NCI-H1092 (cell line): Measurements from ENCODE around the gene HP1BP3.

ENCODE experiments used
- DNase-seq: peaks from one replicate; lab custom pipeline; 2025; lab: John Stamatoyannopoulos, UW

Gene HP1BP3

GRCh38 chr1:20711285-20712214 is 75.6 kb downstream of the HP1BP3 start:
- DNase-seq, result peak; percentile 25

DNA sequence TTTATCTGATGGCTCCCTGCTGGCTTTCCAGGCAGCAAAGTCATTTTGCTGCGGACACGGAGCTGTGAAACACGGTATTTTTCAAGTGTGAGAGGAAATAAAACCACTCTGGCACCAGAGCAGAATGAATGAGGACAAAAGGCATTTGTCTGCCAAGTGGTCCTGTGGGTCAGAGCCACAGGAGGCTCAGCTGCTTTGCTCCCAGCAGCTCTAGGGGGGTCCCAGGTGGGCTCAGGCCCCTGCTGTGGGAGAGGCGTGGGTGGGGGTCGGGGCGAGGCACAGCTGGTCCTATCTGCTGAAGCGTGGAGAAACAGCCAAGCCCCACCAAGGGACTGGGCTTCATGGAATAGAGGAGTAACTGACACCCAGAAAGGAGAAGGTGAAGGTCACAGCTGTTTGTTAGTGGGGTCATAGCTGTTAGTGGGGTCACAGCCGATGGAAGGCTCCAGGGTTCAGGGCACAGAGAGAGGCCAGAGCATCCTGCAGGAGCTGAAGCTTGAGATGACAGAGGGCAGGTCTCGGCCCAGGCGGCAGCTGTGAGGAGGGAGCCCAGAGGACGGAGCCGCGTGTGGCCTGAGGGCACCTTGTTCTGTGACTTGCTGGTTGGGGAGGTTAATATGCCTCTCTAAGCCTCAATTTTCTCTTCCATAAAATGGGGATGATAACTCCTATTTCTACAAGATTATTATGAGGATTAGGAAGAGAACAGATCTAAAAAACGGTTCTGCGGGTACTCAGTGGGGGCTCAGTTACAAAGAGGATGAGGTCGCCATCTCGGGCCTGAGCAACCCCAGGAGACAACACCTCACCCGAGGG is 76.4 kb downstream of the HP1BP3 start:
- peak; percentile 62 for DNase-seq

DNA sequence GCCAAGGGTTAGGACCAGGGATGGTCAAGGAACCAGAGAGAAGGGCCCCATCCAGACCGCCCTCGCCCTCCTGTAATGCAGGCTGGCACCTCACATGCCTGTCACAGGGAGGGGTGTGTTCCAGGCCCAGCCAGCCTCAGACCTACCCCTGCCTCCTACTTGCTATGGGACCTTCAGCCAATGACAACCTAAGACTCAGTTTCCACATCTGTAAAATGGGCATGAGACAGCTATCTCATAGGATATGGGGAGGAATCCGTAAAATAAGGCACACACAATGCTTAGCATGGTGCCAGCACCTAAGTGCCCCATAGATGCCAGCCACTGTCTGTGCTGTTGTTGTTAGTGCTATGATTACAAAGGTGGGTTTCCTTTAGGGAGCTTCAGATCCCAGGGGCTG is 77.2 kb downstream of the HP1BP3 start:
- DNase-seq, result no peak

- no peak for DNase-seq
These were observed 78.2 kb downstream of the HP1BP3 start for GRCh38 chr1:20708891-20709290.

DNA sequence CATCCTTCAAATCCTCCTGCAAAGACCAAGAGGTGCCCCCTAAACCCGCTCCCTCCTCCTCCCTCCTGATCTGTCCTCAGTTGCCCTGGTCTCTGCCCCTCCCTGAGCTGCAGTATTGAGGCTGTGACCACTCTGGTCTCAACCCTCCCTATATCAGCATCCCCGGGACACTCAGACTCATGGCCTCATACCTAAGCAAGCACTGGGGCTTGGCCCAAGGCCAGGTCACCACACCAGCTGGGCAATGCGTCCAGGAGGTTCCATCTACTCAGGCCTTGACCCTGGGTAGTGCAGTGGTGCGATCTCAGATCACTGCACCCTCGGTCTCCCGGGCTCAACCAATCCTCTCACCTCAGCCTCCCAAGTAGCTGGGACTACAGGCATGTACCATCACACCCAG is 79.0 kb downstream of the HP1BP3 start:
- no peak for DNase-seq

DNA sequence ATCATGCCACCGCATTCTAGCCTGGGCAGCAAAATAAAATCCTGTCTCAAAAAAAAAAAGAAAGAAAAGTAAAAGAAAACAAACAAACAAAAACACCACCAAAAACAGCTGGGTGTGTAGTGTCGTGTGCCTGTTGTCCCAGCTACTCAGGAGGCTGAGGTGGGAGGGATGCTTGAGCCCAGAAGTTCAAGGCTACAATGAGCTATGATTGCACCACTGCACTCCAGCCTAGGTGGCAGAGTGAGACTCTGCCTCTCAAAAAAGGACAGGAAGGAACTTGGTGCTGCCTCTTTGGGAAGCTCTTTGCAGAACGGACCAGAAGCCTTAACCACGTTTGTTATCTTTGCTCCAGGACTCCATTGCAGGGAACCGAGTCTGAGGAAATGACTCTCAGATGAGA is 80.3 kb downstream of the HP1BP3 start:
- no peak for DNase-seq

GRCh38 chr1:20705203-20705755 is 81.8 kb downstream of the HP1BP3 start:
- DNase-seq, result no peak

DNA sequence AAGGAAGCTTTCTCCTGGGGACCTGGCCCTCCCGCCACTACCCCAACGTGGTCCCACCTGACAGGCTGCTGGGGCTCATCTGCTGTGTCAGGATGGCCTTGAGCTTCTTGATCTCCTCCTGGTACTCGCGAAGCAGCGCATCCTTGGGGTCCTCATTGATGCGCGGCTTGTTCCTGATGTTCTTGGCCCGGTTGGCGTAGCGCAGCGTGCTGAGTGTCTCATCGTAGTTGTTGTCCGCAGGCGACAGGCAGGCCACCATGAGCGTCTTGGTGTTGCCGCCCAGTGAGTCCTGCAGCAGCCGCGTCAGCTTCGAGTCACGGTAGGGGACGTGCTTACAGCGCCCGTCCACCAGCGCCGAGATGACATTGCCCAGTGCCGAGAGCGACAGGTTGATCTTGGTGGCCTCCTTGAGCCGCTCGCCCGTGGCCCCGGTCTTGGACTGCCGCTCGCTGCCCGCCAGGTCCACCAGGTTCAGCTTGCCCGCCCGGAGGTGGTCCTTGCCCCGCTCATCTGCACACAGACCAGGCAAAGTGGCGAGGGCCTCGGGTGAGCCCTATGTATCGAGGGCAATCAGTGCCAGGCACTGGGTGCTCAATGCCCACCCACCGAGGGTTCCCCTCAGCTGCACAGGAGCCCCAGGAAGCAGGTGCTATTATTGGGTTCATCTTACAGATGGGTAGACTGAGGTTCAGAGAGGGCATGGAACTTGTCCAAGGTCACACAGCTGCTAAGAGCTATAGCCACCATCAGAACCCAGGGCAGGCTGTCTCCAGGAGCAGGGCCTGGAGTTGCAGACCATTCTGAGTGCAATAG is 82.5 kb downstream of the HP1BP3 start:
- no peak for DNase-seq

- DNase-seq, result no peak
These were observed 83.9 kb downstream of the HP1BP3 start for GRCh38 chr1:20703124-20703756.

- no peak for DNase-seq
These were observed 84.7 kb downstream of the HP1BP3 start for GRCh38 chr1:20702416-20702815.

DNA sequence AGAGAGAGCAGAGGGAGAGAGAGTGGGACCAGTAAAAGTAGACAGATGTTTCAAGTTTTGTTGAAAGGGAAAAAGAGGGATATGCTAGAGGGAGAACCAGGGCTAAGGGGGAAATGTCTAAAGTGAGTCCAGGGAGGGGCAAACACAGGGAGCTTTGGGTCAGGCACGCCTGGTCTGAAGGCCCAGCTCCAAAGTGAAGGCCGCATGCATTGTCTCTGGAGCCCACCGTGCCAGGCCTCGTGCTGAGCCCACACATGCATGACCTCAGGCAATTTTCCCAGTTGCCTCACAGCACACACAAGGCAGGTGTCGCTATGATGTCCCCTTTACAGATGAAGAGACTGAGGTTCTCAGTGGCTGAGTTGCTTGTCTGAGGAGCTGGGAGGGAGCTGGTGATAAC is 85.3 kb downstream of the HP1BP3 start:
- DNase-seq, result no peak

DNA sequence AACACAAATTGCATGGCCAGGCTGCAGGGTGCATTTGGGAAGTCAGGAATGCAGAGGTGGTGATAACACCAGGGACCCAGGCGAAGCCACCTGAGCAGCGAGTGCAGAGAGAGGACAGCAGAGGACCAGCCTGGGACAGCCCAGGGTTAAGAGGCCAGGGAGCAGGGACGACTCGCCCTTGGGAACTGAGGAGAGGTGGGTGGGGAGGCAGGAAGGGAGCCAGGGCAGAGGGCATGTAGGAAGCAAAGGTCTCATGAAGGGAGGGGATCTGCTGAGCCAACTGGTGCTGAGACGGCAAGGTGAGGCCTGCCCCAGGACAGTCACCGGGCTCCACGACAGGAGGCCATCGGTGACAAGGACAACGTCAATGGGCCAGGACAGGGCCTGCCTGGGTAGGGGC is 85.7 kb downstream of the HP1BP3 start:
- DNase-seq, result no peak

DNA sequence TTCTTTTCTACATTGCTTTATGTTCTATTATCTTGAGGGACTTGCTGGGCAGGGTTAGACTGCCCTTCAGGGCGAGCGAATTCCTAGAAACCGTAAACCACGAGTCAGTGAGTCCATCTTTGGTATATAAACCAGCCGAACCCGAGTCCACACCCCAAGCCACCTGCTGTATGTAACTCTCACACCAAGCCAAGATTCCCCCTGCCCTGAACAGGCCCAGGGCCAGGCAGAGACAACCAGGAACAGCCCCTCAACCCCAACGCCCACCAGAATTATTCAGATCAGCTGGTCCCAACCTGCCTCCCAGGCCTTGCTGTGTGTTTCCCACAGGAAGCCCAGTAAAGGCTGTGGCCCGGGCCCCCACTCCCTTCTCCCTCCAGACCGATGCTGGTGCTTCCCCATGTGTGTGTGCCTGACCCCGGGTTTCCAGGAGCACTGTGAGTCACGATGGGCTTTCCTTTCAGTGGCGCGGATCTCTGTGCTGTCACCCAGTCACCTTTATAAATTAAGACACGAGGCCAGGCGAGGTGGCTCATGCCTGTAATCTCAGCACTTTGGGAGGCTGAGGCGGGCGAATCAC is 86.4 kb downstream of the HP1BP3 start:
- DNase-seq, result no peak

GRCh38 chr1:20699558-20699957 is 87.5 kb downstream of the HP1BP3 start:
- no peak for DNase-seq

DNA sequence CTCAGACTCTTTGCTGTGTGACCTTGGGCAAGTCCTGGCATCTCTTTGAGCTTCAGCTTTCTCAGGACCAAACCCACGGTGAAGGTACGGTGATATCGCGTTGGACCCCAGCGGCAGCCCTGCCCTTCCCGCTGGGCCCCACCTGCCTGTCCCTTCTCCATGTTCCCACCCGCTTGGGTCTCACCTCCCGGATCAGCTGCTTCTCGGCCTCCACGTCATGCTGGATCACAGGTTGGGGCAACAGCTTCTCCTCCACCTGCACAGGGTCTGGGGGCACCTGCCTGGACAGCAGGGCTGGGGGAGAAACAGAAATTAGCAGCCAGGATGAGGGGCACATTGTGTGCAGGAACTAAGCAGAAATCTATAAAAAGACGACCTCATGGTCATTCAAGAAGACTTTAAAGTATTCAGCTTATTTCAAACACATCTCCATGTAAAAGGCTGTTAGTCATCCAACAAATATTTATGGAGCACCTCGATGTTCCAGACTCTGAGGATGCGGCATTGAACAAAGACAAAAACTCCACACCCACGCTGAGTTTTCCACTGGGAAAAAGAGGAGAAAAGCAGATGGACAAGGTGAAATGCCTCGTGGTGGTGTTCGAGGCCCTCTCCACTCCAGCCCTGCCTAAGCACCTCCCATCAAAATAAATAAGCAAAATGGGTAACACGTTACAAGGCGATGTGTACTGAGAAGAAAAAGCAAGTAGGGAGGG is 88.8 kb downstream of the HP1BP3 start:
- DNase-seq, result no peak

- no peak for DNase-seq
These were observed 89.5 kb downstream of the HP1BP3 start for GRCh38 chr1:20697563-20697962.

DNA sequence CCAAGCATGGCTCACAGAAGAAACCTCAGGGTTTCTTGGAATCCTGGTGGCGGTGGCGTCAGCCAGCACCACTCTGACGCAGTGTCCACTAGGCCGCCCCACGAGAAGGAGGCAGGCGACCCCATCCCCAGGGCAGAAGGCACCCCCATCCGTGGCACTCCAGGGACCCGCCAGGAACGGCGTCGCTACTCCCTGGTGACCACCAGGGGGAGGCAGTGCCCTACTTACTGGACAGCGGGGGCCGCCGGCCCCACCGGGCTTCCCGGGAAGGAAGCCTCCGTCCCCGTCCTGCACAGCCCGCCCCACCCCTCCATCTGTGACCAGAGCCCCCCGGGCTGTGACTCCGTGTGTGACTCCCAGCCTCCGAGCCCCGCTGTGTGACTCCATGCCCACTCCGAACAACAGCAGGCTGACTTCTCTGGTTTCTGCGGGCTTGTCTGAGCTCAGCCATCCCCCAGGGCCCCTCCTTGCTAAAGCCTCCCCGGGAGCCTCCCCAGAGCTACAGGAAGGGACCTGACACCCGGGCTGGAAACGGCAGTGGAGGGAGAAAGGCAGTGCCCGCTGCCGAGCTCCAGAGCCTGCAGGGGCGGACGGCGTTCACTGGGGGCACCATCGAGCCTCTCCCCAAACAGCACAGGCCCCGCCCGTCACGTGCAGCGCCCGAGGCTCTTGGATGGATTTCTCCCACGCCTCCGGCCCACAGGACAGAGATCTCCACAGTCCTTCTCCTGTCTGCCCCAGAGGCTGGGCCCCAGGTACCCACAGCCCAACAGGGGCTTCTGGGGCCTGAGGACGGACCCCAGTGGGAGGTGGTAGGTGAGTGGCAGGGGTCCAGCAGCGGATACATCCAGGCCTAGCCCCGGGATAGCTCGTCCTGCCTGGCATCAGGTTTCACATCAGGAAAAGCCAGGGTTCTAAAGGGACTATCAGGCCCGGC is 90.4 kb downstream of the HP1BP3 start:
- DNase-seq, result peak; percentile 91

- no peak for DNase-seq
These were observed 91.6 kb downstream of the HP1BP3 start for GRCh38 chr1:20695515-20695914.

- DNase-seq, result no peak
These were observed 93.5 kb downstream of the HP1BP3 start for GRCh38 chr1:20693623-20694022.
